OCI-LY7 (cell line): ENCODE data around the gene WNT9B. TPM values are rescaled to one million over a fixed set of nuclear protein-coding genes. Genes with fewer than 3 reads are reported as not detected.

Experiments used
- BruUV-seq: library from RNA; stranded (reverse); fragments of 400-500 nt; replicated peaks from 2 replicates; lab custom pipeline; 2021; lab: Mats Ljungman, UMichigan
- CTCF ChIA-PET: fragments of 300-600 bp; sonication (Branson Sonifier 250); formaldehyde crosslinking; loops from one replicate; lab custom pipeline; 2022; ENCODE audit warnings: antibody characterized with exemption; ENCODE audit not compliant: unreplicated experiment; lab: Charles Lee
- POLR2A ChIA-PET: fragments of 300-600 bp; sonication (Branson Sonifier 250); formaldehyde crosslinking; loops from one replicate; lab custom pipeline; 2022; ENCODE audit warnings: antibody characterized with exemption; lab: Charles Lee
- DNase-seq: peaks from one replicate; pipeline ENCODE4 v3.0.0-alpha.2; 2015; ENCODE audit warnings: low spot score
- H2AFZ ChIP-seq: fragments of 200-600 bp; sonication (generic), shearing (Covaris generic); 2 replicates; pipeline ENCODE4 v1.6.1; 2014; ENCODE audit warnings: mild to moderate bottlenecking, antibody characterized with exemption, low read length, moderate library complexity
- H3K27ac ChIP-seq: fragments of 200-600 bp; sonication (generic); 2 replicates; pipeline ENCODE4 v1.5.1; 2014; ENCODE audit warnings: mixed run types, low read depth, mild to moderate bottlenecking, moderate library complexity, low read length, inconsistent platforms; ENCODE audit not compliant: poor library complexity, severe bottlenecking
- H3K36me3 ChIP-seq: fragments of 200-600 bp; sonication (generic); 2 replicates; pipeline ENCODE4 v1.6.1; 2014; ENCODE audit warnings: mild to moderate bottlenecking, antibody characterized with exemption, low read length, moderate library complexity, mixed read lengths; ENCODE audit not compliant: insufficient read depth
- H3K4me1 ChIP-seq: fragments of 200-600 bp; sonication (generic); 2 replicates; pipeline ENCODE4 v1.5.1; 2014; ENCODE audit warnings: mild to moderate bottlenecking, low read length; ENCODE audit not compliant: insufficient read depth, poor library complexity, severe bottlenecking
- H3K4me2 ChIP-seq: fragments of 200-600 bp; sonication (generic); 2 replicates; pipeline ENCODE4 v1.6.1; 2014; ENCODE audit warnings: mild to moderate bottlenecking, low read length
- H3K4me3 ChIP-seq: fragments of 200-600 bp; sonication (generic); 2 replicates; pipeline ENCODE4 v1.5.1; 2014; ENCODE audit warnings: mild to moderate bottlenecking, low read depth, low read length; ENCODE audit not compliant: poor library complexity, severe bottlenecking
- H3K79me2 ChIP-seq: fragments of 200-600 bp; sonication (generic); 2 replicates; pipeline ENCODE4 v1.6.1; 2016; ENCODE audit warnings: low read depth, mild to moderate bottlenecking, low read length, moderate library complexity, mixed read lengths; ENCODE audit not compliant: insufficient read depth
- H3K9me2 ChIP-seq: fragments of 200-600 bp; sonication (generic); 2 replicates; pipeline ENCODE4 v1.6.1; 2016; ENCODE audit warnings: mild to moderate bottlenecking, low read length, mixed read lengths; ENCODE audit not compliant: insufficient read depth
- H3K9me3 ChIP-seq: fragments of 200-600 bp; sonication (generic); 2 replicates; pipeline ENCODE4 v1.6.1; 2014; ENCODE audit warnings: mild to moderate bottlenecking, mixed run types, low read length, mixed read lengths
- H4K20me1 ChIP-seq: fragments of 200-600 bp; sonication (generic); 2 replicates; pipeline ENCODE4 v1.6.1; 2014; ENCODE audit warnings: mild to moderate bottlenecking, antibody characterized with exemption, low read length, moderate library complexity, mixed read lengths; ENCODE audit not compliant: insufficient read depth
- EZH2phosphoT487 ChIP-seq: fragments of 200-600 bp; sonication (generic); IDR thresholded peaks from 2 replicates; pipeline ENCODE4 v1.6.1; 2018; ENCODE audit warnings: low read depth, borderline replicate concordance, mild to moderate bottlenecking, mixed run types, antibody characterized with exemption, low read length, moderate library complexity, mixed read lengths
- intact Hi-C: fragments of 100-400 bp; cut with micrococcal nuclease; formaldehyde crosslinking; loops from one replicate; pipeline ENCODE4 v1.10.0; 2022; ENCODE audit not compliant: unreplicated experiment
- small RNA-seq: library from RNA; depleted of rRNA; stranded (forward); fragments of <200 nt; gene quantifications from one replicate; pipeline ENCODE3, GENCODE V24; 2014
- total RNA-seq, 2 experiments: library from RNA; depleted of rRNA in 1 of 2; stranded (reverse); fragments of >200 nt in 1 of 2; shearing (Covaris generic) in 1 of 2; gene quantifications; 2 replicates each; pipeline ENCODE4 v1.2.3, GENCODE V29; 2014 to 2022
- TF ChIP-seq, protein P1 (sequence below): fragments of 200-600 bp; sonication (generic); conservative IDR thresholded peaks from 2 replicates; pipeline ENCODE4 v1.5.1; 2014; ENCODE audit warnings: mild to moderate bottlenecking, antibody characterized with exemption, low read length, moderate library complexity, mixed read lengths

Gene WNT9B
- total RNA-seq, 2 experiments from 2014 or later: not detected

DNA sequence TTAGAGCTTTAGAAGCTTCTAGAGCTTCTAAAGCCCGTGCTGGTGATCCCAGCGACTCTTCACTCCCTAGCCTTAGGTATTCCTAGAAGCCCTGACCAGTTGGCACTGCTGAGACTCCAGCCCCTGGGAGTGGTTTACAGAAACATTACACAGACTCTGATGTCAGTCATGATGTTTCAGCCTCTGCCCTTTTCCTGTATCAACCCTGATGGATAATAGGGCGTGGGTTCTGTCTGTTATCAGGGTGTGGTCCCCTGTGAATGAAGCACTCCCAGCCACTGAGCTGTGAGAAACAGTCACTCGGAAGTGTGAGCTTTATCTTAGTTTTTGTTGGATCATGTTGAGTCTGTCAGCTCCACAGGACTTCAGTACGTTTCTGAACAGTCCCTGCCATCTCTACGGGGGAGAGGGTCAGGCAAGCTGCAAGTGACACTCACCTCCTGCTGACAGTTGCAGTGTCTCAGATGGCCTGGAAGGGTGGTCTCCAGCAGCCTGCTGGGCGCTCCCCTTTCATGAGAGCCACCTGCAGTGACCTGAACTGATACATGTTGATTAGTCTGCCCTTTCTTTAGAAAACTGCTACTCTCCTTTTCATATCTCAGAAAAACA lies 84.4 kb downstream of the WNT9B start:
- TF ChIP-seq, protein P1, sequence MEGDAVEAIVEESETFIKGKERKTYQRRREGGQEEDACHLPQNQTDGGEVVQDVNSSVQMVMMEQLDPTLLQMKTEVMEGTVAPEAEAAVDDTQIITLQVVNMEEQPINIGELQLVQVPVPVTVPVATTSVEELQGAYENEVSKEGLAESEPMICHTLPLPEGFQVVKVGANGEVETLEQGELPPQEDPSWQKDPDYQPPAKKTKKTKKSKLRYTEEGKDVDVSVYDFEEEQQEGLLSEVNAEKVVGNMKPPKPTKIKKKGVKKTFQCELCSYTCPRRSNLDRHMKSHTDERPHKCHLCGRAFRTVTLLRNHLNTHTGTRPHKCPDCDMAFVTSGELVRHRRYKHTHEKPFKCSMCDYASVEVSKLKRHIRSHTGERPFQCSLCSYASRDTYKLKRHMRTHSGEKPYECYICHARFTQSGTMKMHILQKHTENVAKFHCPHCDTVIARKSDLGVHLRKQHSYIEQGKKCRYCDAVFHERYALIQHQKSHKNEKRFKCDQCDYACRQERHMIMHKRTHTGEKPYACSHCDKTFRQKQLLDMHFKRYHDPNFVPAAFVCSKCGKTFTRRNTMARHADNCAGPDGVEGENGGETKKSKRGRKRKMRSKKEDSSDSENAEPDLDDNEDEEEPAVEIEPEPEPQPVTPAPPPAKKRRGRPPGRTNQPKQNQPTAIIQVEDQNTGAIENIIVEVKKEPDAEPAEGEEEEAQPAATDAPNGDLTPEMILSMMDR: no peak
- no peak for TF ChIP-seq EZH2phosphoT487
- ChIA-PET CTCF (no interaction called here), POLR2A (no interaction called here)

More for the DNA sequence above, 84.4 kb downstream of the WNT9B start:
- peaks cover 96% of the 10 kb centered on the region for H3K36me3 ChIP-seq
- no peak overlapping the region for H3K4me2 ChIP-seq
- H3K79me2 ChIP-seq: no peaks in the 10 kb centered on the region
- H2AFZ ChIP-seq: no peak overlapping the region
- no peaks in the 10 kb centered on the region for H4K20me1 ChIP-seq
- H3K4me3 ChIP-seq: no peak overlapping the region
- no TSS peak for BruUV-seq
- peaks cover 4% of the 10 kb centered on the region for H3K4me1 ChIP-seq
- DNase-seq: no peak
- no peaks in the 10 kb centered on the region for H3K9me2 ChIP-seq
- H3K27ac ChIP-seq: no peak overlapping the region
- intact Hi-C loops: no loop called here
- H3K9me3 ChIP-seq: no peaks in the 10 kb centered on the region

Small RNAs within 50 kb of the gene (small RNA-seq; reads per million reads assigned to genes)
- gene RNU6ATAC3P: not detected

Other genes with a start within 250 kb of the WNT9B start
- gene WNT3, start 32.9 kb upstream of the WNT9B start, total RNA-seq (2014; rRNA removed; shearing (Covaris generic)): 4.9 and 5.6 TPM in 2 replicates
- 5.1 and 5.5 TPM in 2 replicates for gene WNT3, start 32.9 kb upstream of the WNT9B start, total RNA-seq (2022)
- 40.9 and 46.5 TPM in 2 replicates for gene GOSR2, start 71.6 kb downstream of the WNT9B start, total RNA-seq (2014; rRNA removed; shearing (Covaris generic))
- gene GOSR2, start 71.6 kb downstream of the WNT9B start, total RNA-seq (2022): 61.6 and 62.8 TPM in 2 replicates
- gene RPRML, start 127.7 kb downstream of the WNT9B start, total RNA-seq (2014; rRNA removed; shearing (Covaris generic)): 8.8 and 12.8 TPM in 2 replicates
- gene RPRML, start 127.7 kb downstream of the WNT9B start, total RNA-seq (2022): 0.57 and 1.2 TPM in 2 replicates